ENCODE measurements around the gene C19orf73. TPM values are rescaled to one million over a fixed set of nuclear protein-coding genes. Genes with fewer than 3 reads are reported as not detected.

C19orf73 gene
- total RNA-seq, 1 donor from 2014 or later = 1.0 TPM

DNA sequence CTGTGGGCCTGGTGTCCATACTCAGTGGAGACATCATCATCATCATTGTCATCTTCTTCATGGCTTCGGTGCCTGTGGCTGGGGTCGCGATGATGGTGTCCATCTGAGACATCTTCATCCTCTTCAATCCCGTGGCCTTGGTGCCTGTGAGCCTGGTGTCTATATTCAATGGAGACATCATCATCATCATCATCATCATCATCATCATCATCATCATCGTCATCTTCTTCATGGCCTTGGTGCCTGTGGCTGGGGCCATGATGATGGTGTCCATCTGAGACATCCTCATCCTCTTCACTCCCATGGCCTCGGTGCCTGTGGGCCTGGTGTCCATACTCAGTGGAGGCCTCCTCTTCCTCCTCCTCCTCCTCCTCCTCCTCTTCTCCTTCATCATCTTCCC is 35.3 kb upstream of the C19orf73 start:
- Mint-ChIP-seq H3K4me1 (peaks cover 36% of the 10 kb centered on the region), H3K4me3 (peak overlapping the region; percentile 50), H3K9me3 (peaks cover 9% of the 10 kb centered on the region), H3K27ac (ENCODE audit: unreplicated experiment) (no peak overlapping the region), H3K27me3 (ENCODE audit: low read depth) (peaks cover 32% of the 10 kb centered on the region), H3K36me3 (ENCODE audit: low read depth) (no peaks in the 10 kb centered on the region)
- TF ChIP-seq, protein P1, sequence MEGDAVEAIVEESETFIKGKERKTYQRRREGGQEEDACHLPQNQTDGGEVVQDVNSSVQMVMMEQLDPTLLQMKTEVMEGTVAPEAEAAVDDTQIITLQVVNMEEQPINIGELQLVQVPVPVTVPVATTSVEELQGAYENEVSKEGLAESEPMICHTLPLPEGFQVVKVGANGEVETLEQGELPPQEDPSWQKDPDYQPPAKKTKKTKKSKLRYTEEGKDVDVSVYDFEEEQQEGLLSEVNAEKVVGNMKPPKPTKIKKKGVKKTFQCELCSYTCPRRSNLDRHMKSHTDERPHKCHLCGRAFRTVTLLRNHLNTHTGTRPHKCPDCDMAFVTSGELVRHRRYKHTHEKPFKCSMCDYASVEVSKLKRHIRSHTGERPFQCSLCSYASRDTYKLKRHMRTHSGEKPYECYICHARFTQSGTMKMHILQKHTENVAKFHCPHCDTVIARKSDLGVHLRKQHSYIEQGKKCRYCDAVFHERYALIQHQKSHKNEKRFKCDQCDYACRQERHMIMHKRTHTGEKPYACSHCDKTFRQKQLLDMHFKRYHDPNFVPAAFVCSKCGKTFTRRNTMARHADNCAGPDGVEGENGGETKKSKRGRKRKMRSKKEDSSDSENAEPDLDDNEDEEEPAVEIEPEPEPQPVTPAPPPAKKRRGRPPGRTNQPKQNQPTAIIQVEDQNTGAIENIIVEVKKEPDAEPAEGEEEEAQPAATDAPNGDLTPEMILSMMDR (conservative IDR thresholded peaks at IDR 0.05) = no peak
- no peak for DNase-seq (ENCODE audit: low read depth, low spot score)

DNA sequence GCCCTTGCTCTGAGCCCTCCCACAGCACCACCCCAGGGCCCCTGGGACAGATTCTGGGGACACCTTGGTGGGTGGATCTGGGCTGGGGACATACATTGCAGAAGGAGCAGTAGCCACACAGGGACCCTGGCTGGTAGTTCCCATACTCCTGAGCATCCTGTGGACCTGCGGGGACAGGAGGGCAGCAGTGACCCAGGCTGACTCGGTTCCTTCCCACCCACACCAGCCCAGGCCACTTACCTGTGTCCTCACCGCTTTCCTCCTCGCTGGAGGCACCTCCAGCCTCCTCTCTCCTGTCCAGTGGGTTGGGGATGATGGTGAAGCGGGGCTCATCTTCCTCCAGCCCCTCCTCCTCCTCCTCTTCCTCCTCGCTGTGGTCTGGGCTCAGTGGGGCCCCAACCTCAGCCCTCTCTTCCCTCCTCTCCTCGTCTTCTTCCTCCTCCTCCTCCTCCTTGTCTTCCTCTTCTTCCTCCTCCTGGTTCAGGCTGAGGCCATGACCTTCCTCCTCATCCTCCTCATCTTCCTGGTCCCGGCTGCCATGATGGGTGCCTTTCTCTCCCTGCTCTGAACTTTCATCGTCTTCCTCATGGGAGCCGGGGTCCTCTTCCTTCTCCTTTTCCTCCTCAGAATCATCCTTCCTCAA is 34.3 kb upstream of the C19orf73 start:
- Mint-ChIP-seq H3K9me3 (peaks cover 9% of the 10 kb centered on the region), H3K4me1 (peaks cover 39% of the 10 kb centered on the region), H3K27me3 (ENCODE audit: low read depth) (peaks cover 32% of the 10 kb centered on the region), H3K4me3 (peak overlapping the region; percentile 72), H3K27ac (ENCODE audit: unreplicated experiment) (no peak overlapping the region), H3K36me3 (ENCODE audit: low read depth) (no peaks in the 10 kb centered on the region)
- DNase-seq (ENCODE audit: low read depth, low spot score) = no peak
- TF ChIP-seq, protein P1 (conservative IDR thresholded peaks at IDR 0.05) = no peak

- Mint-ChIP-seq H3K36me3 (ENCODE audit: low read depth) (no peaks in the 10 kb centered on the region), H3K27ac (ENCODE audit: unreplicated experiment) (no peak overlapping the region), H3K4me1 (peaks cover 35% of the 10 kb centered on the region), H3K27me3 (ENCODE audit: low read depth) (peaks cover 27% of the 10 kb centered on the region), H3K9me3 (peaks cover 9% of the 10 kb centered on the region), H3K4me3 (peak overlapping the region; percentile 85)
- TF ChIP-seq, protein P1 (conservative IDR thresholded peaks at IDR 0.05) = no peak
- DNase-seq (ENCODE audit: low read depth, low spot score) = no peak
Measured at GRCh38 chr19:49152119-49152550, 33.2 kb upstream of the C19orf73 start.

DNA sequence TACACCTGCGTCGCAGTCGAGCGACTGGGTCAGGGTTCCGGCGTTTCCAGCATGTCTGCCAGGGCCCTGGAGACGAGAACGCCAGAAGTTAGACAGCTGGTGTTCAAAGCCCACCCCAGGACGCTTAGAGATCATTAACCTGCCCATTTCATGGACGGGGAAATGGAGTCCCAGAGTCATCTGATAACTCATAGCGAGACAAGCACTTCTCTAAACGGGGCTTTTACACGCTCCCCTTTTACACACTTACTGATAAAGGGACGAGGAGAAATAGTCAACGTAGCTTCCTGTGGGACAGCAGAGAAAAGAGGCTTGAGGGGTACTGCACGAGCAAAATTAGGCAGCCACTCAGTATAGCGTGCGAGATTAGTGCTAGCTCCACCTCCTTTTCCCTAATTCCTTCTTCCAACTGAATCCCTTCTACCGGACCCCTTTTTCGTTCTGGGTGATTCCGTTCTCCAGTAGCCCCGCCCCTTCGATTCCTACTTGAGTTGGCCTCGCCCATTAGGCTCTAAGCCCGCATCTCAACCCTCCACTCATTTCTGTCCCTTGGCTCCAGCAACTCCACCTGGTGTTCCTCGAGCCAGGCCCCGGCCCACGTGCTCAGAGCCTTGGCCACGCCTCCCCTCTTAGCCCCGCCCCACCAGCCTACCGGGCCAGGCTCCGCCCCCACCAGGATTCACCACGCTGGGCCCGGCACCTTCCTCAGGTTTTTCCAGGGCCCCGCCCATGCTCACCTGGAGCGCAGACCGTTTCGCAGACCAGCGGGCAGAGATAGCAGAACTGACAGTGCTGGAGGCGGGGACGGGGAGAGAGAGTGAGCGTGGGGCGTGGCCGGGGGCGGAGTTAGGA is 32.5 kb upstream of the C19orf73 start:
- H3K27me3 Mint-ChIP-seq (ENCODE audit: low read depth) = peaks cover 27% of the 10 kb centered on the region
- peaks cover 40% of the 10 kb centered on the region for H3K4me1 Mint-ChIP-seq
- peaks cover 9% of the 10 kb centered on the region for H3K9me3 Mint-ChIP-seq
- no peaks in the 10 kb centered on the region for H3K36me3 Mint-ChIP-seq (ENCODE audit: low read depth)
- peak; percentile 48 for DNase-seq (ENCODE audit: low read depth, low spot score)
- TF ChIP-seq, protein P1 (conservative IDR thresholded peaks at IDR 0.05) = no peak
- peak overlapping the region; percentile 78 for H3K27ac Mint-ChIP-seq (ENCODE audit: unreplicated experiment)
- peak overlapping the region; percentile 85 for H3K4me3 Mint-ChIP-seq

- Mint-ChIP-seq H3K27me3 (ENCODE audit: low read depth) (peaks cover 26% of the 10 kb centered on the region), H3K4me1 (peaks cover 42% of the 10 kb centered on the region), H3K4me3 (peak overlapping the region; percentile 85), H3K9me3 (peaks cover 9% of the 10 kb centered on the region), H3K27ac (ENCODE audit: unreplicated experiment) (no peak overlapping the region), H3K36me3 (ENCODE audit: low read depth) (no peaks in the 10 kb centered on the region)
- TF ChIP-seq, protein P1 (conservative IDR thresholded peaks at IDR 0.05) = no peak
- DNase-seq (ENCODE audit: low read depth, low spot score) = no peak
Measured at GRCh38 chr19:49150944-49151243, 32.0 kb upstream of the C19orf73 start.

Data from neural crest cell (in vitro differentiated cells).